ENCODE measurements around the gene PDZD7.

The PDZD7 gene

DNA sequence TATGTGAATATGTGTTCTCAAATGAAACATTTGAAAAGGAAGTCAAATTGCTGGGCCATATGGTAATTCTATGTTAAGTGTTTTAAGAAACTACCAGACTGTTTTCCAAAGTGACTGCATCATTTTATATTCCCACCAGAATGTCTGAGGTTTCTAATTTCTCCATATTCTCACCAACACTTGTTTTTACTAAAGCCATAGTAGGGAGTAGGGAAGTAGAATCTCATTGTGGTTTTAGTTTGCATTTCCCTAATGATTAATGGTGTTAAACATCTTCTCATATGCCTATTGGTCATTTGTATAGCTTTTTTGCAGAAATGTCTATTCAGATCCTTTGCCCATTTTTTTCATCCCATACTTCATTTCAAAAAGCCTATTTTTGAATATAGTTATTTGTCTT lies 70.7 kb downstream of the PDZD7 start:
- DNase-seq = no peak
